Retinal pigment epithelial cell (primary cell): ENCODE measurements around the gene MRPL24.
A peak's percentile ranks its signal among the peaks of the same experiment; 100 is the strongest.

ENCODE experiments used
- DNase-seq: peaks from one replicate; pipeline ENCODE4 v3.0.0-alpha.2; 2010; ENCODE audit warnings: low read depth
- H3K4me3 ChIP-seq: 2 replicates; pipeline ENCODE4 v1.5.1; 2011; ENCODE audit warnings: mild to moderate bottlenecking, low read length, control low read depth, moderate library complexity
- TF ChIP-seq, protein P1 (sequence below): conservative IDR thresholded peaks from 2 replicates; pipeline ENCODE4 v1.5.1; 2011; ENCODE audit warnings: low read depth, low read length, control low read depth, inconsistent platforms

MRPL24 gene

DNA sequence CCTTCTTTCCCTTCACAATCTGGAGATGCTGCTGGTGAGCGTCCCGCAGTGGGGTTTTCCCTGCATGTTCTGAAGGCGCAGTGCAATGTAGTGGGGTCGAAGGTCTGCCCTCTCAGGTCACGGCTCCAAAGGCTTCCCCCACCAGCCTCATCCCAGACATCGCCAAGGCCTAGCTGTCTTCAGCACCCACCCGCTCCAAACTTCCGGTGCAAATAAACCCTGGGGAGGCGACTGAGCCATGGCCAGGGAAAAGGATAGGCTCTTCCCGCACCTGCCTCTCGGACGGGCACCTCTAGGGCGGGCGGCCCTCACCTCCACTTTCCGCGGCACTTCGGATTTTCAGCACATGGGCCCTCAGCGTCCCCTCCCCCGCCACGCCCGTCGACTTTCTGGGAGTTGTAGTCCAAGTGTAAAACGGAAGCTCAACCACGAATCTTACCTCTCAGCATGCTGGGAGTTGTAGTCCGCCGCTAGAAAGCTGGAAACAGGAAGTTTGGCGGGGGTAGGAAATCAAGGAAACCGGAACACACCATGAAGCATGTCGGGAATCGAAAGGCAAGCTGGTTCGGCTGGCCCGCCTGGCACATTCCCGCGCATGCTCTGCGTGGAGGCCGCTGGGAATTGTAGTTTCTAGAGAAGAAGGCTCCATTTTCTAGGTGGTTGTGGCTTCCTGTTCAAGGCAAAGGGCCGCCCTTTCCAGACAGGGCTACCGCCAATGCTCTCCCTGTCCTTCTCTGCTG is at the start of gene MRPL24:
Gene MRPL24 (minus strand): TSS at position 348 of the 740 bp plus-strand sequence. CDS start 2,384 bp downstream, outside the sequence.
- H3K4me3 ChIP-seq, result peak within 1 kb of the TSS; percentile 89
- DNase-seq, result peak; percentile 98
- TF ChIP-seq, protein P1, sequence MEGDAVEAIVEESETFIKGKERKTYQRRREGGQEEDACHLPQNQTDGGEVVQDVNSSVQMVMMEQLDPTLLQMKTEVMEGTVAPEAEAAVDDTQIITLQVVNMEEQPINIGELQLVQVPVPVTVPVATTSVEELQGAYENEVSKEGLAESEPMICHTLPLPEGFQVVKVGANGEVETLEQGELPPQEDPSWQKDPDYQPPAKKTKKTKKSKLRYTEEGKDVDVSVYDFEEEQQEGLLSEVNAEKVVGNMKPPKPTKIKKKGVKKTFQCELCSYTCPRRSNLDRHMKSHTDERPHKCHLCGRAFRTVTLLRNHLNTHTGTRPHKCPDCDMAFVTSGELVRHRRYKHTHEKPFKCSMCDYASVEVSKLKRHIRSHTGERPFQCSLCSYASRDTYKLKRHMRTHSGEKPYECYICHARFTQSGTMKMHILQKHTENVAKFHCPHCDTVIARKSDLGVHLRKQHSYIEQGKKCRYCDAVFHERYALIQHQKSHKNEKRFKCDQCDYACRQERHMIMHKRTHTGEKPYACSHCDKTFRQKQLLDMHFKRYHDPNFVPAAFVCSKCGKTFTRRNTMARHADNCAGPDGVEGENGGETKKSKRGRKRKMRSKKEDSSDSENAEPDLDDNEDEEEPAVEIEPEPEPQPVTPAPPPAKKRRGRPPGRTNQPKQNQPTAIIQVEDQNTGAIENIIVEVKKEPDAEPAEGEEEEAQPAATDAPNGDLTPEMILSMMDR, result no peak

DNA sequence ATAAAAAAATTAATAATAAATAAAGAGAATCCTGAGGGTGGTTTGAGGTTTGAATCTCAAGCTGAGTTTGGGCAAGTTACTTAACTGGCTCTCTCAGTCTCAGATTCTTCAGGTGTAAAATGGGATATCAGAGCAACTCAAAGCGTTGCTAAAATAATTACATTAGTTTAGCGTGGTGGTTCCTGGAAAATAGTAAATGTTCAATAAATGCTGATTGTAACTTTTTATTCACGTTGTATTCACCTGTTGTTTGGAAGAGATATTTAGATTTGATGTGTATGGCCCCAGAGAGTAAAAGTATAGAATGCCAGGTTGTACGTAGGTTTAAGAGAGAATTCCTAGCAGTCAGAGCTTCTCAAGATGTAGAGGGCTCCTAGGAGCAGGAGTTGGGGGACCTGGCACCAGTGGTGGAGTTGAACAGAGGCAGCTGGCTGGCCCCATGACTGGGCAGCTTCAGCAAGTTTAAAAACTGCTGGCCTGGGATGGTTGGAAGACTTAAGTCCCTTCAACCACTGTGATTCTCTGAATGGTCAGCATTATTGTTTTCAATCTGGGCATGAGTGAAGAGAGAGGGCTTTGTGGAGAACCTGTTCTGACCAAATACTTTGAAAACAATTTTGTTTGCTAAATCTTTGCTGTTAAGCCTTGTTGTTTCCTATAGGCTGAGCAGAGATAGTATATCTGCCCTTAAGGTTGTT is 48.9 kb upstream of the MRPL24 start:
- TF ChIP-seq, protein P1, result no peak
- H3K4me3 ChIP-seq, result no peak overlapping the region
- no peak for DNase-seq

DNA sequence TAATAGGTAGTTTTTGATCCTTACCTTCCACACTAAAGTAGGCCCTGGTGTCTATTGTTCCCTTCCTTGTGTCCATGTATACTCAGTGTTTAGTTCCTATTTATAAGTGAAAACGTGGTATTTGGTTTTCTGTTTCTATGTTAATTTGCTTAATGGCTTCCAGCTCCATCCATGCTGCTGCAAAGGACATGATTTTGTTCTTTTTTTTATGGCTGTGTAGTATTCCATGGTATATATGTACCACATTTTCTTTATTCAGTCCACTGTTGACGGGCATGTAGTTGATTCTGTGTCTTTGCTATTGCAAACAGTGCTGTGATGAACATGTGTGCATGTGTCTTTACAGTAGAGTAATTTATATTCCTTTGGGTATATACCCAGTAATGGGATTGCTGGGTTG is 47.2 kb upstream of the MRPL24 start:
- TF ChIP-seq, protein P1, result no peak
- no peak overlapping the region for H3K4me3 ChIP-seq
- no peak for DNase-seq

DNA sequence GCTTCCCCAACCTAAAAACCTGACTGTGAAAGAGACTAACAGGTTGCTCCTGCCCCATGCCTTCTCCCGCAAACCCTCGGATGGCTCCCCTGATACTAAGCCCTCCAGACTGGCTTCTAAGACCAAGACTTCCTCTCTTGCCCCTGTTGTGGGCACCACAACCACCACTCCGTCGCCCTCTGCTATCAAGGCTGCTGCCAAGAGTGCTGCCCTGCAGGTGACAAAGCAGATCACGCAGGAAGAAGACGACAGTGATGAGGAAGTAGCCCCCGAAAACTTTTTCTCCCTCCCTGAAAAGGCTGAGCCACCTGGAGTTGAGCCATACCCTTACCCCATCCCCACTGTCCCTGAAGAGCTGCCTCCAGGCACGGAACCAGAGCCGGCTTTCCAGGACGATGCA is 45.8 kb upstream of the MRPL24 start:
- no peak for DNase-seq
- TF ChIP-seq, protein P1, result no peak
- no peak overlapping the region for H3K4me3 ChIP-seq

DNA sequence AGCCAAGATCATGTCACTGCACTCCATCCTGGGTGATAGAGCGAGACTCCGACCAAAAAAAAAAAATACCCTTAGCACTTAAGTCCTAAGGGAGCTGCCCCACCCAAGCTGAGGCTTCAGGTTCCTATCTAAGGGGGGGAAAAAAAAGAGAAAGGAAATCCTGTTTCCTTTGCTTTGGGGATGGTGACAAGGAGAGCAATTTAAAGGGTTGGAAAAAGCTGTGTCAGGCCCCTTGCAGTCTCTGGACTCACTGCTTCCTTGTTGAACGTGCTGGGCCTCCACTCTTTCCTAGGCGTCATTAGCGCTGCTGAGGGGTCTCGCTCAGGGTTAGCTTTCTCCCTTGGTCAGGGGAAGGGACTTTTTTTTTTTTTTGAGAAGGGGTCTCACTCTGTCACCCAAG is 44.6 kb upstream of the MRPL24 start:
- TF ChIP-seq, protein P1, result no peak
- no peak overlapping the region for H3K4me3 ChIP-seq
- no peak for DNase-seq

DNA sequence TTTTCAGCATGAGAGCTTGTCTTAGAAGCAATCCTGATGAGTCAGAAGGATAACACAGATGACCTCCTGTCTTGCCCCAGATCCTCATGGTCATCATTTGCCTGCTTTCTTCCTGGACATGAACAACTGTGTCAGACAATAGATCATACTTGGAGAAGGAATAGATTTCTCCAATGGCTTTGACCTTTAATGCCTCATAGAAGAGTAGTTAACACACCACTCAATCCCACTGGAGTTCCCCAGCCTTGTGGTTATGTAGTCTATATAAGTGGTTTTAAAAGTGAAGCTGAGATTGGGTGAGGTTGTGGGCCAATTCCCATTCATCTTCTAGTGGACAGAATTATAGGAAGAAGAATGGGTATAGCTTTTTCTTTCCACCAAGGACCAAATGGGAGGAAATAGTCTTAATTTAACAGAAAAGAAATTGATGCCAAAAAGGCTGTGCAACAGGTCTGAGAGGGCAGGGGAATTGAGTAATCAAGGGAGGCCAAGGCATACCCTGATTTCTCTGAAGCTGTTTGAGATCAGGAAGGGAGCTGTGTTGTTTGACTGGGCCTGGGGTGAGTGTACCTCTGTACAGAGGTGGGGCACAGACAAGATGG is 40.8 kb upstream of the MRPL24 start:
- no peak overlapping the region for H3K4me3 ChIP-seq
- no peak for DNase-seq
- TF ChIP-seq, protein P1, result no peak

DNA sequence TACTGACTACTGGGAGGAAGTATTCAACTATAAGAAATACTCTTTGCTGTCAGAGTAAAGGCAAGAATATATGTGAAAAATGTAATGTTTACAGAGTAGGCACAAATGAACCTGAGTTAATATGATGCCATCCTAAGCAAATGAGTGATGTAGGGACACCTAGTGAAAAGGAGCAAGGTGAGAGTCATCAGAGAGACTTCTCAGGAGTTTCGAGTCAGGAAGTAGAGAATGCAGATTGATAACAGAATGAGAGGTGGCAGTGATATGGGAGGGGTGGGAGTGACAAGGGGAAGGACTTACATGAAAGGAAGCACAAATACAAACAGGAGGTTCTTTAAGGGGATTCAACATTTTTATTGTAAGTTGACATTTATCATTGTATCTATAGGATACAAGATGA is 36.7 kb upstream of the MRPL24 start:
- no peak for DNase-seq
- no peak overlapping the region for H3K4me3 ChIP-seq
- TF ChIP-seq, protein P1, result no peak
